Raji (cell line): ENCODE measurements around the gene TNS1.

Experiments used
- POLR2A ChIP-seq: IDR thresholded peaks from 2 replicates; pipeline ENCODE4 v1.6.1; 2011; ENCODE audit warnings: low read depth, low read length, control low read depth; ENCODE audit not compliant: insufficient read depth

Gene TNS1

DNA sequence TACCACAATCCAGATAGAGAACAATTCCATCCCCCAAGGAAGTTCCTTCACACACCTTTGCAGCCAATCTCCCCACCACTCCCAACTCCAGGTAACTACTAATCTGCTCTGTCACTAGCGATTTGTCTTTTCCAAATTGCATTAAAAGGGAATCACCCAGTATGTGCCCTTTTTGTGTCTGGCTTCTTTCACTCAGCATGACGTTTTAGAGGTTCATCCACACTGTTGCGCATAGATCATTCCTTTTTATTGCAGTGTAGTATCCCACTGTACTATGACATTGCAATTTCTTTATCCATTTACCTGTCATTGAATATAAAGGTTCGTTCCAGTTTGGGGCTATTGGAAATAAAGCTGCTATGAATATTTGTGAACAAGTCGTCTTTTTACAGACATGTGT is 31.6 kb downstream of the TNS1 start:
- TF ChIP-seq POLR2A: no peak

- TF ChIP-seq POLR2A: no peak
Observed at GRCh38 chr2:217970206-217970605, 32.6 kb downstream of the TNS1 start.

DNA sequence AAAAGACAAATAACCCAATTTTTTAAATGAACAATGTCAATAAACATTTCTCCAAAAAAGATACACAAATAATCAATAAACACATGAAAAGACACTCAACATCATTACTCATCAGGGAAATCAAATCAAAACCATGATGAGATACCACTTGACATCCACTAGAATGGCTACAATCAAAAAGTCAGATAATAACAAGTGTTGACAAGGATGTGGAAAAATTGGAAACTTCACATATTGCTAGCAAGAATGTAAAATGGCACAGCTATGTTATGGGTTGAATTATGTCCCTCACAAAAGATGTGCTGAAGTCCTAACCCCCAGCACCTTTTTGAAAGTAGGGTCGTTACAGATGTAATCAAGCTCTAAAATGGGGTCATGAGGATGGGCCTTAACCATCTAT is 33.2 kb downstream of the TNS1 start:
- TF ChIP-seq POLR2A: no peak

DNA sequence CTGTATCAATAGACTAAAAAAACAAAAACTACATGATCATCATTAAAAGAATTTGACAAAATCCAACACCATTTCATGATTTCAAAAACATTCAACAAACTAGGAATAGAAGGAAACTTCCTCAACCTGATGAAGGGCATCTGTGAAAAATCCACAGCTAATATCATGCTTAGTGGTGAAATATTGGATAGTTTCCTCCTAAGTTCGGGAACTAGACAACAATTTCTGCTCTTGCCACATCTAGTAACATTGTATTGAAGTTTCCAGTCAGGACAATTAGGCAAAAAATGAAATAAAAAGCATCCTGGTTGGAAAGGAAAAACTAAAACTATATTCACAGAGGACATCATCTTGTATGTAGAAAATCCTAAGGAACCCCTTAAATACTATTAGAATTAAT is 34.8 kb downstream of the TNS1 start:
- no peak for TF ChIP-seq POLR2A

DNA sequence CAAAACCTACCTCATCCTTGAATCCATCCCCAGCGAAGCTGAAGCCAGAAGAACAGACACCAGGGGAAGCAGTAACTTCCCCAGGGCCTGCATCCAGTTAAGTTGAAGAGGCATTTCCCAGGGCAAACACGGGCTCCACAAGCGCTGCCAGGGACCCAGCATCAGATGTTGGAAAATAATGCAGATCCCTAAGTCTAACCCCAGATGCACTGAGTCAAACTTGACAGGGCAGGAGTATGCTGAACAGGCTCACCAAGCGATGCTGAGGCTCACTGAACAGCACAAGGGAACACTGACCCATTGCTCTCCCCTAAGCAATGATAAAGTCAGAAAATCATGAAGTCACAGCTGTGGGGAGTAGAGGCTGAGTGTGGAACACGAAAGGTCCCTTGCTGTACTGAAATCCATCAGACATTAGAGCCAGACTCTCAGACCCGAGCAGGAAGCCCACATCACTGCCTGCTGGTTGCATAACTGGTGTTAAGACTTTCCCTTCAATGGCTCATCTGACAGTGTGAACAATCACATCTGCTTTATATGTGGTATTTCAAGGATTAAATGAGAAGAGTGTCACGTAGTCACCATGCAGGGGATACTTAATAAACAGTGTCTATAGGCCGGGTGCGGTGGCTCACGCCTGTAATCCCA is 36.2 kb downstream of the TNS1 start:
- TF ChIP-seq POLR2A: no peak

DNA sequence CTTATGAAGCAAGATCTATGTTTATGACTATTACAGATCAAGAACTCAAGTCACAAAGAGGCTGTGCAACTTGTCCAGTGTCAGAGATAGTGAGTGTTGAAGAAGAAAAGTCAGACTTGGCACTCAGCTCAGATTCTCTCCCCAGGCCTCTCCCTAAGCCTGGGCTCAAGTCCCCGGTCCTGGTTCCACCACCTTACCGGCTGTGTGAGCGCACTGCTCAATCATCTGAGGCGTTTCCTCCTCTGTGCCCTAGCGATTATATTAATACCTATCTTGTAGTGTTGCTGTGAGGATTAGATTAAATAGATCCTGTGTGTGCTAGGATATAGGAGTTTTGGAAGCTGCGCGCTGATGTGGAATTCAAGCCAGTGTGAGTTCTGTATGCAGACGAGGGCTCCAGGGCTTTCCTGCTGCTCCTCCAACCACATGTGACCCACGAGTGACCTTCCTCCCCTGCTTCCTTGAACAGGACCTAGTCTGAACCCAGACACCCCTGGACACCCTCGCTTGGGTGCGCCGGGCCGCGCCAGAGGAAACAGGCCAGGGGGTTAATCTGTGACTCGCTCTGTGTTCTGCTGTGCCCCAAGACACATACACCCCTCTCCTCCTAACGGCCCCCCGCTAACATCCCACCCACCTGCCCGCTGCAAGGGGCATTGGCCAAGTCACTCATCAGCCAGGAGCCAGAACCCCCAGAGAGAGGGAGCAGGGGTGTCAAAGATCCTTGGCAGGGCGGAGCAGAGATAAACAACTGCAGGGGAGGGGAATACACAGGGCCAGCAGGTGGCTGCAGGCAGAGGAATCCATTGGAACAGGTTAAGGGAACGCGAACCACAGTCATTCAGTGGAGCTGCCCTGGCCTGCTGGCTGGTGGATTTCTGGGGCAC is 38.3 kb downstream of the TNS1 start:
- TF ChIP-seq POLR2A: no peak

GRCh38 chr2:217960351-217960750 is 42.4 kb downstream of the TNS1 start:
- no peak for TF ChIP-seq POLR2A

GRCh38 chr2:217959723-217960122 is 43.1 kb downstream of the TNS1 start:
- no peak for TF ChIP-seq POLR2A

GRCh38 chr2:217958884-217959225 is 43.9 kb downstream of the TNS1 start:
- no peak for TF ChIP-seq POLR2A

GRCh38 chr2:217958206-217958883 is 44.5 kb downstream of the TNS1 start:
- no peak for TF ChIP-seq POLR2A

DNA sequence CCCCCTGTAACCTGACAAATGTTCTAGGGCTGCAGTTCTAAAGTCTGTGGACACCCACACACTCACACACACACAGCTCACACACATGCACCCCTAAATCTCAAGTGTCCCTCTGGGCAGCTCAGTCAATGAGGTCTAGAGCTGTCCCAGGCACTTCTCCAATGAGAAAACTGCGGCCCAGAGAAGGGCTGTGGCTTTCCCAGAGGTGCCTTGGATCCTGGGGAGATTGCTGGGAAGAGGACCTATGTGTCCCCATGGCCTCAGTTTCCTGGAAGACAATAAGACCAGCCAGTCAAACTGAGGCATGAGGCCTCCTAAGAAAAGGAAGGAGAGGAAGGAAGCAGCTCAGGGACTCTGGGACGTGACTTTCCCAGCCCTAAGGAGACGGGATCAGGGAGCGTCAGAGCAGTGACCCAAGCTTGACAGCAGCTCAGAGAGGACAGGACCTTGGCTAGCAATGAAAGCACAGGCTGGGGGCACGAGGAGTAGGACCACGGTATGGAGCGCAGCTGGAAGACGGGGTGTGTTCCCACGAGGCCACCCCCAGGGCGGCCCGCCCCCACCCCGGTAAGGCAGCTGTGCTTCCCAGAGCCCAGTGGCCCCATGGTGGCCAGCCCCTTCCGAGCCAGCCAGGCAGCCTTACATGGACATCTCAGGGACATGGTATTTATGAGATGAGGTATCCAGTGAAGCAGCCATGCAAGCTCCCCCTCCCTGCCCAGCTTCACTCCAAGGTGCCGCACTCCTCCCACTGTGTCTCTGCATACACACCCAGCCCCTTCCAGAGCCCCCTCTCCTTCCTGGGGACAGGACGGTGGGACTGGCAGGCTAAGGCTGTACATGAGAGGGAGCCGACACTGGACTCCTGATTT is 46.0 kb downstream of the TNS1 start:
- no peak for TF ChIP-seq POLR2A

DNA sequence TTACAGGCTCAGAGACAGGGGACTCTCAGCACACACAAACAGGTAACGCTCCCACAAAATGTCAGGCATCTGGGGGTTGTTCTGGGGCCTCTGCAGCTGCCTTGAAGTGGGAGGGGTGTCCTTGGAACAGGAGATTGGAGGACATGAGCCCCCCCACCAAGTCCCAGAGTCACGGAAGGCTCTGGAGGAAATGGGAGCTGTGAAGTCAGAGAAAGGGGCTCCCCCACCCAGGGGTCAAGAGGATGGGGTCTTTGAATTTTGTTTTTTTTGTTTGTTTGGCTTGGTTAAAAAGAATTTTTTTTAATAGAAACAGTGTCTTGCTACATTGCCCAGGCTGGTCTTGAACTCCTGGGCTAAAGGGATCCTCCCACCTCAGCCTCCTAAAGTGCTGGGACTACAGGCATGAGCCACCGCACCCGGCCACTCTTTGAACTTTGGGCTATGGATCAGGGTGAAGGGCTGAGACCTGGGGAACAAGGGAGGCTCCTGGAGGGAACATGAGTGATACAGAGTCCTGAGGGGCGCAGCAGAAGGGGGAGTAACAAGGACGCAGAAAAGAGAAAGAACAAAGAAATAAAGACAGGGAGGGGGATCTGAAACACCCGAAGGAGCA is 46.8 kb downstream of the TNS1 start:
- no peak for TF ChIP-seq POLR2A

GRCh38 chr2:217954971-217955740 is 47.6 kb downstream of the TNS1 start:
- TF ChIP-seq POLR2A: no peak

- TF ChIP-seq POLR2A: no peak
Observed at GRCh38 chr2:217954469-217954868, 48.3 kb downstream of the TNS1 start.
